ENCODE data around the gene HAO1.
"Not testable (repeated sequence)": the region's sequence is repeated elsewhere in the genome, so short reads cannot be mapped to it uniquely, and the experiment has no call there.

HAO1 gene

DNA sequence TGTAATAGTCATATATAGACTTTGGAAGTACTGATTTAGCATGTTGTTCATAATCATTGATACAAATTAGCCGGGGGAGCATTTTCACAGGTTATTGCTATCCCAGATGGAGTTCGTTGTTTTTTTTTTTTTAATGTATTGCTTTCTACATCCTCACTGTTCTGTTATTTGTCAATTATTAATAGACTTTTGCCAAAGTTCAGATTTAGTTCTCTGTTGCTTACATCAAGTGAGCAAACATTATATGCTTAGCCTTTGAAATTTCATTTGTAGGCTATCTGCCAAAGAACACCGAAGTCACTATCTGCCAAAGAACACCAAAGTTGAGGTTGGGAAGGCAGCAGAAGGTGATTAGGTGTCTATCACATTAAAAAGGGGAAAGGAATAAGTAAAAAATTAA lies at the start of gene HAO1:
TSS of gene HAO1 (minus strand) at position 118 of the 400 bp plus-strand sequence. CDS start at position 82, 36 bp downstream.
- in situ Hi-C loops (cut with MboI; ENCODE audit: low sequenced_read_pairs), result loop anchor here (25.0 kb wide), 1 partner anchor 772 kb away; no protein-coding TSS in a partner anchor

DNA sequence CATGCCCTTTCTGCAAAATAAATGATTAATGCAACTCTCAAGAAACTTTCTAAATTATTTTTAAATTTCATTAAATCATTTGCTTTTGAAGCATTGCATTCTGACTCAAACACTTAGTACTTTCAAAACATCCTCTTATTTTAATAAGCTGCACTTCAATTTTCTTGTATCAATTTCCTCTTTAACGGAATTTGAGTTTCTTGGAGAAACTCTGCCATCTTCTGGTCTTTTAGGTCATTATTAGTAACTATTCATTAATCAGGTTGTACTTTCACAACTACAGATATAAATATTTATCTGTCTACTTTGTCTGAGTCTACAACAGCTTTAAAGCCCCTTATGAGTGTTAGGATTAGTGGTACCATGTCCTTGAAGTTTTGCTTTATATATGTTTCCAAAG lies 49.1 kb upstream of the HAO1 start:
- in situ Hi-C loops (cut with MboI; ENCODE audit: low sequenced_read_pairs), result no loop called here

DNA sequence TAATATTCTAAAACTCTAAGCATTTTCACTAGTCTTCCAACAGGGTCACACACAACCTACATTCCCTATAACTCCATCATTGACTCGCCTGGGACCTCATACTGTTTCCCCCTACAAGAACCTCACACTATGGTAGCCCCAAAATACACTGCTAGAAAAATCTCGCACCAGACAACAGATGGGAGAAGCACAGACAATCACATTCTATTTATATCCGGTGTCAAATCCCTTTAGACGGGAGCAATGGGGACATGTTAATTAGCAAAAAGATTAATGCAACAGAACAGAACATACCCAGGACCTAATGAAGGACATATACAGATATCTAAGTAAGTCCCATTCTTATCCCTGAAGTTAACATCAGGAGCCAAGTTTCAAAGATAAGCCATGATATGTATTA lies 45.7 kb upstream of the HAO1 start:
- in situ Hi-C loops (cut with MboI; ENCODE audit: low sequenced_read_pairs), result no loop called here

DNA sequence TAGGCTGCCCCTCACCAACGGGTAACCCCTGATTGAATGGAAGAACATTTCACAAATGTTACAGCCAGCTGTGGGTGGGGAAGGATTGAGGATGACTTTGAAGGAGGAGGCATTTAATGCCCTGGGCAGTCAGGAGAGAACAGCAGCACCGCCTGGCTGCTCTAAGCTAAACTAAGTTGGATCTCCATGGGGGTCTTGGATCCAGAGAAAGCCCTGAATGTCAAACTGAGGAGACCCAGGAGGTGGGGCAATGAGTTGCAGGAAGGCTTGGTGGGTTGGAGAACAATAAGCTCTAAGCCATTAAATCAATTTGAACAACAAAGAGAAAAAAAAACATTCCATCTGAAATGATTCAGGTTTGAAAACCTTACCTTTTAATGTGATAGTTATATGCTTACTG lies 43.9 kb upstream of the HAO1 start:
- in situ Hi-C loops (cut with MboI; ENCODE audit: low sequenced_read_pairs), result no loop called here

DNA sequence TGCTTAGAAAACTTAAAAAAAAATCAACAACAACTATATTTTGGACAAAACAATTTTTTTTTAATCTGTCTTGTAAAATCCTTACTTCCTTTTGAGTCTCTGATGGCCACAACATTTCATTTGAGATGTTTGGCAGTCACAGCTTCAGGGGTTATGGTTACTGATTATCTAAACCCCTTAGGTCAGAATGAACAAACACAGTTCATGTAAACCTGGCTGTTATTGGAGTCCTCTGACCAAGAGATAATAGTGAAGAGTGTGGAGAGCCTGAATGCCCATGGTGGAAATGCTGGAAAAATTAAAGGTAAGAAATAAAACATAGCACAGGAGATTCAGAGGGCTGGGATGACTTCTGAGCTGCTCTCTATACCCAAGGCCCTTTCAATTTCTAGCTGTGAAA lies 41.1 kb upstream of the HAO1 start:
- in situ Hi-C loops (cut with MboI; ENCODE audit: low sequenced_read_pairs), result no loop called here

DNA sequence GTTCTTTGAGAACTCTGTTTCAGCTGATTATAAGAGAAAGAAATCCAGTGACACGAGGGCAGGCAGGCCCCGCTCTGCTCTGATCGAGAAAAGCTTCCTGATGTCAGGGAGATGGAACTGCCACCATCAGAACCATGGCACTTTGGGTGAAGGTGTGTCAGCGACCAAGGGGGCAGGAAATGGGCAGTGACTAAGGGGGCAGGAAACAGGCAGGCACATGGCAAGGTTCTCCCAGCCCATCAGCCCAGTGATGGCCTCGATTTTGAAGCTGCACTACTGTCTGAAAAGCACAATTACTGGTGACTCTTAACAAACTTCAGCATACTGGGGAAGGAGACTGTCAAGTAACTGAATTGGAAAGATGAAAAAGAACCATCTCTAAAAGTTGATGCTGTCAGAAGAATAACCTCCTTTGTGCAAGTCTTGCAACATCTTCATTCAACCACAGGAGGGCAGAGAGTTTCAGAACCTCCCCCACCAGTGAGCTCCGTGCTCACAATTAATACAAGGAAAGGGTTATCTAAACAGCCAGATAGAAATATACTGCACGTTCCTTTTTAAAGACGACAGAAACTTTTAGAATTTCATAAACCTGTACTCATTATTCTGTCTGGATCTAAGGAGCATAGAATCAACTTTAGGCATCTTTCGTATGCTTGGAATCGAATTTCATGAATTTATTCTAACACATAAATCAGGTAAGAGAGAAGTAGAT lies 40.2 kb upstream of the HAO1 start:
- in situ Hi-C loops (cut with MboI; ENCODE audit: low sequenced_read_pairs), result no loop called here

DNA sequence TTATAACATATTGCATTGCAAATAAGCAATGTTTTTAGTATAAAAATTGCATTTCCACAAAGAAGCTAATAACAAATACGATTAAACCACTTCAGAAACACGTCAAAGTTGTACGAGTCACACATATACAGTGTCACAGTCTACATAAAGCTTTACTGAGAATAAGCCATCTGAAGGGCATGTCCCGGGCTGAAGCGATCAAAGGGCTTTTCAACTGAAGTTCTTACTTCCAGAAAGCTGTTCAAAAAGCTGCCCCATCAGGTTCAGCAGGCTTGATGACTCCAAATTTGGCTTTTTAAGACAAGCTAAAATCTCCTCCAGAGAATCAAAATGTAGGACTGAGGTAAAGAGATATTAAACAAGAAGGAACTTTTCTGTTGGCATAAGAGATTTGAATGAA lies 37.5 kb upstream of the HAO1 start:
- in situ Hi-C loops (cut with MboI; ENCODE audit: low sequenced_read_pairs), result no loop called here

DNA sequence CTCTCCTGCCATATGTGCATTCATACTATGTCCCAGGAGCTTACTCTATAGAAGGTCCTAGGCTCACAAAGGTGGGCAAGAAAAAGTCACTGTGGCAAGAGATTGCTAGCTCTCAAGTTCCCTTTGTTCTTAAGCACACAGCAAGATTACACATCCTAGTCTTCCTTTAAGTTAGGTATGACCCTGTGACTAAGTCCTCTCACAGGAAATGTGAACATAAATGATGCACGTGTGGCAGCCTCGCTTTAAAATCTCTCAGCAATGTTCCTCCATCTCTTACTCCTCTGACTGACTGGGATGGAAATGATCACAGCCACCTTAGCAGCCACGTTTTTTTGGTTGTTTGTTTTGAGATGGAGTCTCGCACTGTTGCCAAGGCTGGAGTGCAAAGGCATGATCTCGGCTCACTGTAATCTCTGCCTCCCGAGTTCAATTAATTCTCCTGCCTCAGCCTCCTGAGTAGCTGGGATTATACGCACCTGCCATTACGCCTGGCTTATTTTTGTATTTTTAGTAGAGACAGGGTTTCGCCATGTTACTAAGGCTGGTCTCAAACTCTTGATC lies 35.7 kb upstream of the HAO1 start:
- in situ Hi-C loops (cut with MboI; ENCODE audit: low sequenced_read_pairs), result no loop called here

DNA sequence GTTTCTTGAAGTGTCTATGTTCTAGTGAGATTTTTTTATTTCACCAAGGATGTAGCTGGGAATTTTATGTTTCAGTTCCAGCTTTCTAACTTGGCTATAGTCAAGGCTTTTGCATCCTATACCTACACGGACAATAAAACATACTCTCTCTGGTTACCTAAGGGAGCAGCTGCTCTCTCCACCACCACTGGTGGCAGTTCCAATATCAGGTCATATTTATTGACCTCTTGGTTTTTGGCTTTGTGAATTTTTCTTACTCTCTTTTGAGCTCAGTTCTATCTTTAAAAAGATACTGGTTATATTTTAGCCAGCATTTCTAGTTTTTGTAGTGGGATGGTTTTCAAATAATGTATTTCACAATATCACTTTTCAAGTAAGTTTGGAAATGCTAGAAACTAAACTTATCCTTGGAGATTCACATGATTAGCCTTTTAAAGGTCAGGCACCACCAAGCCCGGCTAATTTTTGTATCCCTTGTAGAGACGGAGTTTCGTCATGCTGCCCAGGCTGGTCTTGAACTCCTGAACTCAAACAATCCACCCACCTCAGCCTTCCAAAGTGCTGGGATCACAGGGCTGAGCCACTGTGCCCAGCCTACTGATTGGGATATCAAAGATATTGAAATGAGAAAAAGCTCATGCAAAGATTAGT lies 34.7 kb upstream of the HAO1 start:
- in situ Hi-C loops (cut with MboI; ENCODE audit: low sequenced_read_pairs), result no loop called here

DNA sequence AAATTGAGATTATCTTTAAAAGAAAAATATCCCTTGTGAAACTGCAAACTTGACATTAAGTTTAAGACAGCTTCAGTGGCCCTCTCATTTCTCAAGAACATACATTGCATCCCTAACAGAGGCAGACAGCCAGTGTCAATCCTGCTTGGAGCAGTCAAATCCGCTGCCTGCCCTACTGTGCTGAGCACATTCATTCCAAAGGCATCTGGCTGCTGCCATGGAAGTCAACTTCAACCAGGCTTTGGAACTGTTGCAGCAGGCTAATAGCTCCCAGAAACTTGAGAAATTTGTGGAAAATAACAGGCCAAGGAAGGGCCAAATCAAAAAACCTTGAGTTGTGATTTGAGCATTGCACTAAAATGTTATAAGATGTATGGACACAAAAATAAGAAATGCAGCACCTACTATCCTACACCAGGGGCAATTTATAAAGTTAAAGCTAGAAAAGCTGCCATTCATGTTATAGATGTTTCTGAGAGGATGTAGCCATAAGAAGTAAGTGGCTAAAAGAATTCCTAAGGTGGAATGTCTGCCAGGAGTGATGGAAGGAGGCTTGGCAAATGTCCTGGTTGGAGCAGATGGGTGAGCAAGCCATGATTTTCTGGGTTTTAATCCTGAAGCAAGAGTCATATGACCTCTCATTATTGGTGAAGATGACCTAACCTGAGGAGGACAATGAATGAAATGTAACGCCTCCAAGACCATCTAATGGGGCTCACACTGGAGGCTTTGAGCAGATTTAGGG lies 31.4 kb upstream of the HAO1 start:
- in situ Hi-C loops (cut with MboI; ENCODE audit: low sequenced_read_pairs), result no loop called here

DNA sequence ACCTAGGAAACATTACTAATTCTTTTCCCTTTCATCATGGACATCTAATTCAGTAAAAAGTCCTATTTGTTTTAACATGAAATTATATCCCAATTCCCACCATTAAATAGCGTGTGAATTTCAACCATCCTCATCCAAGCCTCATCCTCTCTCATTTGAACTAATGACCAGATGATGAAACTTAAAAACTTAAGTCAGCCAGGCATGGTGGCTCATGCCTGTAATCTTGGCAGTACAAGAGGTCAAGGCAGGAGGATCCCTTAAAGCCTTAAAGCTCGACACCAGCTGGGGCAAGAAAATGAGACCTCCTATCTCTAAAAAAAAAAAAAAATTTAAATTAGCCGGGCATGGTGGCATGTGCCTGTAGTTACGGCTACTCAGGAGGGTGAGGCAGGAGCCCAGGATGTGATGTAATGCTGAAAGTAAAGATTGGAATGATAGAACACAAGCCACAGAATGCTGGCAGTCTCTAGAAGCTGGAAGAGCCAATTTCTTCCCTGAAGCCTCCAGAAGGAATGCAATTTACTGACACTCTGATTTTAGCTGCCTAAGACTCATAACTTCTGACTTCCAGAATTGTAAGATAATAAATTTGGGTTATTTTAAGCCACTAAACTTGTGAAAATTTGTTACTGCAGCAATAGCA lies 27.1 kb upstream of the HAO1 start:
- in situ Hi-C loops (cut with MboI; ENCODE audit: low sequenced_read_pairs), result no loop called here

DNA sequence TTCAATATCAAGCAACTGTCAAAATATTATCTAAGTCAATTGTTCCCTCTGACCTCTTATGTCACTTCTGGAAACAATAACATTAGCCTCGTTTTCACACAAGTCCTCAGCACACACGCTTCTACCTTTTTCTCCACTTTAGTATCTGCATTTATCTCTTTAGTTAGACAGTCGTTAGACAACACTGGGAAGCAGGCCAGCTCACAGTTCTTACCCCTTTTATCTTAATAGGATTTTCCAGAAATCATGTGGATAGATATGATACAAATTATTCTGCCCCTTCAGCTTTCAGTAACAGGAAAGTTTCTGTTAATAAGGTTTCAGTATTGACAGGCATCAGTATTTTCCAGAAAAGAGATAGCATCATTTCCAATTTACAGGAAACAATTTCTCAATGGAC lies 25.9 kb upstream of the HAO1 start:
- in situ Hi-C loops (cut with MboI; ENCODE audit: low sequenced_read_pairs), result no loop called here

DNA sequence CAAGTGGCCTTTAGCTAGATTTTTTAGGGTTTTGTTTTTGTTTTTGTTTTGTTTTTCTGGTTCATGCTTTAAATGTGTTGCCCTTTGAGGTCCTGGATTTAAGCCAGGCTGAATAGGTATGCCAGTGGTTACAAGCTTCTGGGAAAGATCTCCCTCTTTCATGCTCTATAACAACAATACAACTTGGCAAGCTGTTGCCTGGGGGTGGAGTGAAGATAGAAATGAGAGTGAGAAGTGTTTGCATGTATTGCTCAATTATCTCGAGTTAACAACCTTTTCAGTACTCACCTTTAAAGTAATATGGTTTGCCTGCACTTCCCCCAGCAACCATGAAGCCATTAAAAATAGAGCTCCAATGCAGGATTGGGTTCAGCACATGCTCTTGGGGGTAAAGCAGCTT lies 19.2 kb upstream of the HAO1 start:
- in situ Hi-C loops (cut with MboI; ENCODE audit: low sequenced_read_pairs), result no loop called here

DNA sequence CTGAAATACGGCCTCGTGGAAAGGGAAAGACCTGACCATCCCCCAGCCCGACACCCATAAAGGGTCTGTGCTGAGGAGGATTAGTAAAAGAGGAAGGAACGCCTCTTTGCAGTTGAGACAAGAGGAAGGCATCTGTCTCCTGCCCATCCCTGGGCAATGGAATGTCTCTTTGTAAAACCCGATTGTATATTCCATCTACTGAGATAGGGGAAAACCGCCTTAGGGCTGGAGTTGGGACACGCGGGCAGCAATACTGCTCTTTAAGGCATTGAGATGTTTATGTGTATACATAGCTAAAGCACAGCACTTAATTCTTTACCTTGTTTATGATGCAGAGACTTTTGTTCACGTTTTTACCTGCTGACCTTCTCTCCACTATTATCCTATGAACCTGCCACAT lies 16.3 kb upstream of the HAO1 start:
- in situ Hi-C loops (cut with MboI; ENCODE audit: low sequenced_read_pairs), result not testable (repeated sequence)

DNA sequence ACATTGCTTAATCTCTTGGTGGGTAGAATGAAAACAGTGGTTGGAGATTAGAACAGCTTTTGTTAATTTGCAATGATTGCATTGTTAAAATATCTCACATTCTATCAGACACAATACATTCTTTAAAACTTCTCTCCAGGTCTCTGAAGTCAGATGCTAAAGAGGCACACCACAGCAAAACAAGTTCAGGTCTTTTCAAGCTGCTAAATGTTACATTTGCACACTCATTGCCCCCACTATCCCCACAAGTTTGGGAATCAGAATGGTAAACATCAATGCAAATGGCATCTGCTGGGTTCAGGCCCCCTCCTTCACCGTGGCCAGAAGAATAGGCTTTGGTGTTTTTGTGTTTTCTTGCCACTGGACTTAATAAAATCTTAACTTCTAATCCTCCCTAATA lies 10.1 kb upstream of the HAO1 start:
- in situ Hi-C loops (cut with MboI; ENCODE audit: low sequenced_read_pairs), result no loop called here

DNA sequence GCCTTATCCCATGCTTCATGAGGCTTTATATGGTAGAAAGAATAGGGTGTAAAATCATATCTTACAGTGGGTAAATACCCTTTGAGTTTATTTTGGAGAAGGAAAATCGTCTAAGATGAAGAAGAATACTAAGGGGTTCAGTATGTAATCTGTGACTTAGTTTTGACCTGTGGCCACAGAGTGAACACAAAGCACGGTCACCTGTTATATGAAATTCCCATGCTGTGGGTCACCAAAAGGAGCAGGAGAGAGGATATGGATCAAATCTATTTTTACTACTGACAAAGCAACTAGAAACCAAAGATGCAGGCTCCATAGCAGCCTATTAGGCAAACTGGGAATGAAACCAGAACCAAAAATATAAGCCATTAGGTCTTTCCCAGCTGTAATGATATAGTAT lies 3.6 kb upstream of the HAO1 start:
- in situ Hi-C loops (cut with MboI; ENCODE audit: low sequenced_read_pairs), result loop anchor here (25.0 kb wide), 1 partner anchor 768 kb away; no protein-coding TSS in a partner anchor

DNA sequence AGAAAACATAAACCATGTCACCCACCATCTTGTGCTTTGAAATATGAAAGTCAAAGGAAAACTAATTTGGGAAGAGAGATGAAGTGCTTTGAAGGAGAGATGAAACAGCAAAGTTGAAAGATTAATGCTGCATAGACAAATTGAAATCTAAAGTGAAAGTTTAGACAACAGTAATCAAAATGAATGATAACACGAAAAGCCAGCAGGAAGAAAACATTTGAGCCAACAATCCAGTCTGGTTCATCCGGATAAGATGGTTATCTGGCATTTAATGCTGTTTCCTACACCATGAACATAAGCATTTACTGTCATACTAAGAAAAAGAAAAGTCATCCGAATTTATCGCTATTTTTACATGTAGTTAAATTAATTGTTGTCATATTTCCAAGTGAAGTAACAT lies 595 bp downstream of the HAO1 start:
- in situ Hi-C loops (cut with MboI; ENCODE audit: low sequenced_read_pairs), result loop anchor here (25.0 kb wide), 1 partner anchor 773 kb away; no protein-coding TSS in a partner anchor

DNA sequence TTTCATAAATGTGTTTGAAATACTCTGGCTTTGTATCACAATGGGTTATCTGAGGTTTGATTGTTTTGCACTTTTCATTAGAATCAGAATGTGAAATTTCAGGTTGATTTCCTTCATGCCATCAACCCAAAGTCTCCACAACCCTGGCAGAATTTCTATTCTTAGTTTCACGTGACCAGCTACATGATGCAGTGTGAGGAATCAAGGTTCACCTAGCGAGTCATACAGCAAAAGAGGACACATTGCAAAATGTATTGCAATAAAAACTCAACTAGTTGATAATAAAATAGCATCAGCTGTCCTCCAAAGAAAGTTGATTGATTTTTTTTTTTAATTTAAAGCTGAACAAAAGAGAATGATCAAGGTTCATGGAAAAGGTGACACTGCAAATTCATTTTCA lies 2.2 kb downstream of the HAO1 start:
- in situ Hi-C loops (cut with MboI; ENCODE audit: low sequenced_read_pairs), result loop anchor here (25.0 kb wide), 1 partner anchor 774 kb away; no protein-coding TSS in a partner anchor

DNA sequence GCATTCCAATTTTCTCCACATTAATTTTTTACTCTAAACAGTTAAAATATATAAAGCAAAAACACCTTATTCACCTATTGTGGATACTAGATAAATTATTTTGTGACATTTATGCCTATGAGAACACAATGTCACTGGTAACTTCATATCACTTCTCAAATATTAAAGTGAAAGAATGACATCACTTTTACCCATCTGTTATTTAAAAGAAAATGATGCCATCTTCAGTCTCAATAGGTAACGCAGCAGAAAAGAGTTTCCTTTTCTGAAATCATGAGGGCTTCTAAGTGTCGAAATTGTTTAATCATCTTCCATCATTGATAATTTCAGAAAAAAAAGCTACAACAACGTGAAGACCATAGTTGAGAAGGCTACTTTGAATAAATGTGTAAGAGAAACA lies 2.9 kb downstream of the HAO1 start:
- in situ Hi-C loops (cut with MboI; ENCODE audit: low sequenced_read_pairs), result loop anchor here (25.0 kb wide), 1 partner anchor 775 kb away; no protein-coding TSS in a partner anchor

DNA sequence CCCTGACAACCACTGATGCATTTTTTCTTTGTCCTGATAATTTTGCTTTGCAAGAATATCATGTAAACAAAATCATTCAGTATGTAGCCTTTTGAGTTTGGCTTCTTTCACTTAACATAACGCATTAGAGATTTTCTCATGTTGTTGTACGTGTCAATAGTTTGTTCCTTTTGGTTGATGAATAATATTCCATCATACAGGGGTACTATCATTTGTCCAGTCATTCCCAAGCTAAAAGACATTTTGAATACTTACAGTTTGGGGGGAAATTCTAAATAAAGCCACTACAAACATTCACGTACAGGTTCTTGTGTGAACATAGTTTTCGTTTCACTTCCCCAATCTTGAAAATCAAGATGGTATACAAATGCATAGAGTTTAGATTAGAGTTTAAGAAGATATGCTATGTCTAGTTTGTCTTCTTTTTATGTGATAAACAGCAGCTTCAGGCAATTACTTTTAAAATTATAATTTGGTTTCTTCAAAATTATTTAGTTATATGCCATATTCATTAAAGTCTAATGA lies 5.2 kb downstream of the HAO1 start:
- in situ Hi-C loops (cut with MboI; ENCODE audit: low sequenced_read_pairs), result loop anchor here (25.0 kb wide), 1 partner anchor 777 kb away; no protein-coding TSS in a partner anchor
